GM18520 (cell line): Measurements from ENCODE around the gene ZC3HAV1.
"Not testable (repeated sequence)": the region's sequence is repeated elsewhere in the genome, so short reads cannot be mapped to it uniquely, and the experiment has no call there.

ENCODE experiments used
- ATAC-seq: cut with Tn5 transposase; IDR thresholded peaks from one replicate; pipeline ENCODE4 v1.9.1; 2021; ENCODE audit not compliant: unreplicated experiment

Gene ZC3HAV1

GRCh38 chr7:139112741-139113250, 3.3 kb upstream of the ZC3HAV1 start:
- no peak for ATAC-seq

DNA sequence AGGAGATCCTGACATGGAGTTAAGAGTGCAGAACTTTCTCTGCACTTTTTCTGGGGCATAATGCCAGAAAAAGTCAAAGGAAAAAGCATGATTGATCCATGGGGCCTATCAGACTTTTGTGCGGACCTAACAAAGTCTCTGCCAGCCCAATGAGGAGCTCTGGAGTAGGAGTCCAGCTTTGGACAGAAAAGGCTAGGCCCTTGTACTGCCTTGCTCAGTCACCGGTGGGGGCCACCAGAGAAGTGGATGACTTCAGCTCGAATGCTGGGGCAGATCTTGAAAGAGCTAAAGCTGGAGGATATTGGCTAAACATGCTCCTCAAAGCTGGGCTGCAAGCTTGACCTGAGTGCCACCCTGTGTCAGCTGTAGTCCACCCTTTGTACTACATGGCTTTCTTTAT, 2.8 kb upstream of the ZC3HAV1 start:
- ATAC-seq, result no peak

DNA sequence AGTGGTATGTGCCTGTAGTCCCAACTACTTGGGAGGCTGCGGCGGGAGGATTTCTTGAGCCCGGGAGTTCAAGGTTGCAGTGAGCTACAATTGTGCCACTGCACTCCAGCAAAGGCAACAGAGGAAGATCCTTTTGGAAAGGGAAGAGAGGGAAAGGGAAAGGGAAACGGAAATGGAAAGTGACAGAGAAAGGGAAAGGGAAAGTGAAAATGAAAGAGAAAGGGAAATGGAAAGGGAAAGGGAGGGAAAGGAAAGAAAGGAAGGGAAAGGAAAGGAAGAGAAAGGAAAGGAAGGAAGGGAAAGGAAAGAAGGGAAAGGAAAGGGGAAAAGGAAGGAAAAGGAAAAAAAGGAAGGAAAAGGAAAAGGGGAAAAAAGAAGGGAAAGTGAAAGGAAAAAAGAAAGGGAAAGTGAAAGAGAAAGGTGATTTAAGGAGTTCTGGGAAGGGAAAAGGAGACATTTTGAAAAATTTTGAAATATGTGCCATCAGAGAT, 2.3 kb upstream of the ZC3HAV1 start:
- ATAC-seq, result no peak

DNA sequence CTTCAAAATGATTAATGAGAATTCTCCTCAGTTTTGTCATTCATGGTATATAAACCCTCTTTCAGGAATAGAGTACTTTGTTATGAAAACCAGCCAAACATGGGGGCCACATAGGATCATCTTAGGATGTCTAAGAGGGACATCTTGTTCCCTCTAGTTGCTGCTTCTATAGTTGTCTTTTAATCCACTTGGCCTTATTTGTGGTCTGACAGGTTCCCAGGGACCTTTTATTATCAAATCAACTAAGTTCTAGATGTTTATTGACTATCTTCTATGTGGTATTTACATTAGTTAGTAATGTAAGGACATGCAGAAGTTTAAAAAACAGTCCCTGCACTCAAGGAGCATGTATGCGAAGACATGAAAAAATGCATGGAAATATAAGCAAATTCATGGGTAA, 1.6 kb upstream of the ZC3HAV1 start:
- ATAC-seq, result no peak

- no peak for ATAC-seq
Measured at GRCh38 chr7:139109983-139110411, 477 bp upstream of the ZC3HAV1 start.

DNA sequence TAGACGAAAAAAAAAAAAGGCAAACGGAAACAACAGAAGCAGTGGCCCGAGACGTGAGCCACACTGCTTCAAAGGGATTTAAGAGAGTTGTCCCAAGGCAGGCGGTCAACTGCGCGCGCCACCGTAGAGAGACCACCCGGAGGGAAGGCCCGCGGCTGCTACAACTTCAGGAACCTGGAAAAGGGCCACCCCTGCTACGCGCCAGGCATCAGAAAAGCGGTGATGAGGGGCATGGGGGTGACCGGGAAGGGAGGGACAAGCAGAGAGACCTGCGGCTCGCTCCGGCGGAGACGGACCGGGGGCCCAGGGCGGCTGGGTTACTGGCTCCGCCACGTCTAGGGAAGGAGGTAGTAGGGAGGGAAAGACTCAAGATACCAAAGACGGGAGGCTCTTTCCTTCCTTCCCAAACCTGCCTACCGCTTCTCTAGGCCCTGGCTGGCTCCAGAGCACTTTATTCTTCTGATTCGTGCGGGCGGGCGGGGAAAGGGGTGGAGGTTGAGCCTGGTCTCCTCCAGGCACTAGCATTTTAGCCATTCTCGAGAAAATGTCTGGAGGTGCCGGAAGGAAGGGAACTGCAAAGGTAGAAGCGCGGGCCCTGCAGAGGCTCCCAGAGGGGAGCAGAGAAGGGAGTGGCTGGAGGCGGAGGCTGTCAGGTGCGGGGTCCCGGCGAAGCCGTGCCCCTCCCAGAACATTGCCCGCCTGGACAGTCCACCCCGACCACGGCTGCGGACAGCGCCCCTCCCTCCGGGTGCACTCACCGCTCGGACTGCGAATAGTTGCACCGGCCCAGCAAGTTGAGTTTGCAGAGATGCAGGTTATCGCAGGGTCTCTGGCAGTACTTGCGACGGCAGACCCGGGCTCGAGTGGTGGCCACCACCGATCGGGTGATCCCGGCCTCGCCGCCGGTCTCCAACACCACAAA, 993 bp downstream of the ZC3HAV1 start:
- ATAC-seq, result peak; percentile 1

GRCh38 chr7:139106959-139107358, 2.6 kb downstream of the ZC3HAV1 start:
- no peak for ATAC-seq

DNA sequence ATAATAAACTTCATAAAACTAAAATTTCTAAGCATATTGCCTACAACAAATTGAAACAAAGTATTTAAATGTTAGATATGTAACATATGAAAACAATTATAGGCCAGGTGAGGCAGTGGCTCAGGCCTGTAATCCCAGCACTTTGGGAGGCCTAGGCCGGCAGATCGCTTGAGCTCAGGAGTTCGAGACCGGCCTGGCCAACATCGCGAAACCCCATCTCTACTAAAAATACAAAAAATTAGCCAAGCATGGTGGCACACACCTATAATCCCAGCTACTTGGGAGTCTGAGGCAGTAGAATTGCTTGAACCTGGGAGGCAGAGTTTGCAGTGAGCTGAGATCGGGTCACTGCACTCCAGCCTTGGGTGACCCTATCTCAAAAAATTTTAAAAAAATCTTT, 3.3 kb downstream of the ZC3HAV1 start:
- not testable (repeated sequence) for ATAC-seq

DNA sequence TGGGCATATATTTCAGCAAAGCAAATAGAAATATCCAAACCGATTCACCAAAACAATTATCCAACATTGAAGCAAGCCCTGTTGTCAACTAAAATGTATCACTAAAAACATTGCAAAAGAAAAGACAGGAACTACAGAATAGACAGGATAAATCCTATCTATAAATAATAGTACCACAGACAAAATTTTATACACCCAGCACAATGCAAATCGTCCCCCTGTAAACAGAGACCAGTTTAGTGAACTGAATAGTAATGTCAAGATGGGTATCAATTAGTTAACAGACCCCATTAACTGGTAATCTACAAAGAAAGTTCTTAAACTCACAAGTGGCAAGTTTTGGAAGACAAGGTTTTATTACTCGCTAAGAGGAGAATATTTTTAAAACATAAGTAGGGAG, 4.0 kb downstream of the ZC3HAV1 start:
- no peak for ATAC-seq

DNA sequence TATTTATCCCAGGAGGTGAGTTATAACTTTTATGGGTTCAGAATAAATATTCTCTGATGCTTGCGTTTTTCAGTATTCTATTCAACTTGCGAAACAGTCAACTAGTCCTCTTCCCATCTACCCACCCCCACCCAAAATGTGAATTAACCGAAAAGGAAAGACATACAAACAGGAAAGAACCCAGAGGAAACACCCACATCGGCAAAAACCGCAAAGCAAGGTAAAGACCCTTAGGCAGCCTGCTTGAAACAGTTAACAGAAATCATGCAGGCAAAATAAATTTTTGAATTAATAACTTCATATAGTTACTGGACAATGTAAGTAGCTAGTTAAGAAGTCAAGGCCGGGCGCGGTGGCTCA, 5.4 kb downstream of the ZC3HAV1 start:
- no peak for ATAC-seq

DNA sequence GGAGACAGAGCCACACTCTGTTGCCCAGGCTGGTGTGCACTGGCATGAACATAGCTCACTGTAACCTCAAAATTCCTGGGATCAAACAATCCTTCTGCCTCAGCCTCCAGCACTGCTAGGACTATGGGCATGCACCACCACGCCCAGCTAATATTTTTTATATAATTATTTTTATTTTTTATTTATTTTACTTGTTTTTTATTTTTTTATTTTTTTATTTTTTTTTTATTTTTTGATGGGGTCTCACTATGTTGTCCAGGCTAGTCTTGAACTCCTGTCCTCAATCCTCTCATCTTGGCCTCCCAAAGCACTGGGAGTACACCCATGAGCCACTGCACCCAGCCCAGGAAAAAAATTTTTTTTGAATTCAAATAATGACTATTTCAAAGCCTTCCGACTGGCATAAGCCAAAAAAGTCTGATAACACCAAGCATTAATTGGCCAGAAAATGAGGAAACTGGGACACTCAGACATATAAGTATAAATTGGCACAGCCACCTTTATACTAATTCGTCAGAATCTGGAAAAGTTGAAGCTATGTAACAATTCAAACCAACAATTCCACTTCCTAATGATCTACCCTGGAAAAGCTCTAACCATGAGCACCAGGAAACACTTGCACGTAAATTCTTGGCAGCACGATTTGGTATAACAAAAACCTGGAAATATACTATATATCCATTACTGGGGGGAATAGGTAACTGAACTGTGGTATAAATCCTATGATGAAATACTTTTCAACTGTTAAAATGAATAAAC, 6.3 kb downstream of the ZC3HAV1 start:
- no peak for ATAC-seq

GRCh38 chr7:139101637-139102158, 7.8 kb downstream of the ZC3HAV1 start:
- ATAC-seq, result not testable (repeated sequence)

DNA sequence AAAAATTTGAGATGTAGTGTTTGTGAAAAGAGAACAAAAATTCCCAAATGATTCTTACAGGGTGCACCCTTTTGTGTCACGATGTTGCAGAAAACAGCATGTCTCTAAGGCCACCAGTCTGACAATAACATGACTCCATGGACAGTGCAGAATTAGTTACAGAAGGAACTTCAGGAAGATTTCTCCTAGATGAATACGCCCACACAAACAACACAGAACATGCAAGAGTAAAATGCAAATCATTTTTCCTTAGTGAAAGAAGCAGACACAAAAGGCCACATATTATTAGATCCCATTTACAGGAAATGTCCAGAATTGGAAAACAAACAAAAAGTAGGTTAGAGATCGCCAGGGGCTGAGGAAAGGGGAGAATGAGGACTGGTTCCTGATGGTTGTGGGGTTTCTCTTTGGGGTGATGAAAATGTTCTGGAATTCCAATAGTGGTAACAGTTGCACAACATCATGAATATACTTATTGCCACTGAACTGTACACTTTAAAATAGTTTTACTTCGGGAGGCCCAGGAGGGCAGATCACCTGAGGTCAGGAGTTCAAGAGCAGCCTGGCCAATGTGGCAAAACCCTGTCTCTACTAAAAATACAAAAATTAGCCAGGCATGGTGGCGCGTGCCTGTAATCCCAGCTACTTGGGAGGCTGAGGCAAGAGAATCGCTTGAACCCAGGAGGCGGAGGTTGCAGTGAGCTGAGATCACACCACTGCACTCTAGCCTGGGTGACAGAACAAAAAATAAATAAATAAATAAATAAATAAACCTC, 10.2 kb downstream of the ZC3HAV1 start:
- ATAC-seq, result no peak

- ATAC-seq, result peak; percentile 99
Measured at GRCh38 chr7:139095194-139095659, 14.3 kb downstream of the ZC3HAV1 start.

DNA sequence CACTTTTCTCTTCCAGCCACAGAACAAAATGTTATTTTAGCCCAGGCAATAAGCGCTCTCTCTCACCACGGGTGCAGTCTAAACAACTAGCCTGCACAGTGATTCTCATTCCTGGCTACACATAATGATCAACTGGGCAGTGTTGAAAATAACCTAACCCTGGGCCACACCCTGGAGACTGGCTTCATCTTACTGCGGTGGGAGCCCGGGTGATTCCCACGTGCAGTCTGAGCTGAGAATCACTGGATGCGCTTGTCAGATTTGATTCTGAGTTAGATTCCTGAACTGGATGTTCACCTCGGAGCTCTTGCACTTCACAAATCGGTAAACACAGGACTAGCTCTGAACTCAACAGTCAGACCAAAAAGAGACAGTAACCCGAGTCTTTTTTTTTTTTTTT, 14.9 kb downstream of the ZC3HAV1 start:
- no peak for ATAC-seq

GRCh38 chr7:139094030-139094429, 15.5 kb downstream of the ZC3HAV1 start:
- no peak for ATAC-seq

GRCh38 chr7:139093512-139093911, 16.0 kb downstream of the ZC3HAV1 start:
- not testable (repeated sequence) for ATAC-seq

GRCh38 chr7:139092090-139092796, 17.3 kb downstream of the ZC3HAV1 start:
- no peak for ATAC-seq

- no peak for ATAC-seq
Measured at GRCh38 chr7:139091677-139091996, 17.9 kb downstream of the ZC3HAV1 start.

DNA sequence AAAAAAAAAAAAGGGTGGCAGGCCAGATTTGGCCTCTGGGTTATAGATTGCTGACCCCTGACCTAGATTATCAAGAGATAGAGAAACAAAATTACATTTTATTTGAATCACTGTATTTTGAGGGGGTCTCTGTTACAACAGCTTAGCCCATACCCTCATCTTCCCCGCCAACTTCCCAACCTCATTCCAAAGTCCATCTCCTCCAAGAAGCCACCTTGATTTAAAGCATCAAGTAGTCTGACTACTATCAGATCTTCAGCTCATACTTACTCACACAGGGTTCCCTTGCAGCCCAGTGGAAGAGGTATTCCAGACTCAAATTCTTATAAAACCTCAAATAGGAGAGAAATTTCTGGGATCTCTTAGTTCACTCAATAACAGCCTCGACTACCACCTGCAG, 20.4 kb downstream of the ZC3HAV1 start:
- ATAC-seq, result no peak
